ENCODE data around the gene EDNRB.
"Not testable (repeated sequence)": the region's sequence is repeated elsewhere in the genome, so short reads cannot be mapped to it uniquely, and the experiment has no call there.

The EDNRB gene

GRCh38 chr13:77853703-77854102, 64.9 kb downstream of the EDNRB start:
- CTCF ChIA-PET = no interaction called here
- H3K4me3 ChIP-seq (ENCODE audit: control insufficient read depth in 1 of 7, extremely low read depth in 1 of 7, insufficient read depth in 4 of 7, low read depth in 2 of 7, low read length in 6 of 7) = no peak overlapping the region

GRCh38 chr13:77848050-77848449, 70.6 kb downstream of the EDNRB start:
- H3K4me1 ChIP-seq (ENCODE audit: control extremely low read depth in 1 of 4, control insufficient read depth in 4 of 4, insufficient read depth in 4 of 4, low read length in 3 of 4); H3K9me3 ChIP-seq (ENCODE audit: control extremely low read depth in 1 of 5, control insufficient read depth in 4 of 5, insufficient read depth in 2 of 5, low read depth in 1 of 5, low read length in 4 of 5); CTCF ChIA-PET; H3K4me3 ChIP-seq (ENCODE audit: control insufficient read depth in 1 of 7, extremely low read depth in 1 of 7, insufficient read depth in 4 of 7, low read depth in 2 of 7, low read length in 6 of 7); H3K27me3 ChIP-seq (replicated peaks in 2 of 5; ENCODE audit: control insufficient read depth in 4 of 5, insufficient read depth in 5 of 5, low read length in 4 of 5); POLR2A ChIA-PET; H3K36me3 ChIP-seq (ENCODE audit: control insufficient read depth in 4 of 4, insufficient read depth in 4 of 4, low read length in 3 of 4); H3K27ac ChIP-seq (ENCODE audit: insufficient read depth in 1 of 2, low read depth in 1 of 2, low read length in 2 of 2, poor library complexity in 1 of 2, severe bottlenecking in 2 of 2); DNase-seq: not testable (repeated sequence)
- 88% methylated on average over 1 of the region's 4 CpGs for WGBS (ENCODE audit: insufficient coverage)

More at GRCh38 chr13:77853703-77854102, 64.9 kb downstream of the EDNRB start:
- WGBS (ENCODE audit: insufficient coverage) = 75% methylated on average over 4 of the region's 4 CpGs
- Histone ChIP-seq H3K27ac (ENCODE audit: insufficient read depth in 1 of 2, low read depth in 1 of 2, low read length in 2 of 2, poor library complexity in 1 of 2, severe bottlenecking in 2 of 2) (no peak overlapping the region), H3K4me1 (ENCODE audit: control extremely low read depth in 1 of 4, control insufficient read depth in 4 of 4, insufficient read depth in 4 of 4, low read length in 3 of 4) (no peaks in the 10 kb centered on the region), H3K27me3 (replicated peaks in 2 of 5; ENCODE audit: control insufficient read depth in 4 of 5, insufficient read depth in 5 of 5, low read length in 4 of 5) (no peaks in the 10 kb centered on the region), H3K36me3 (ENCODE audit: control insufficient read depth in 4 of 4, insufficient read depth in 4 of 4, low read length in 3 of 4) (no peaks in the 10 kb centered on the region), H3K9me3 (ENCODE audit: control extremely low read depth in 1 of 5, control insufficient read depth in 4 of 5, insufficient read depth in 2 of 5, low read depth in 1 of 5, low read length in 4 of 5) (peaks cover 0 to 2% (median 0%) of the 10 kb centered on the region in 5 experiments)
- no peak for DNase-seq
- POLR2A ChIA-PET = no interaction called here

- CTCF ChIA-PET = no interaction called here
- WGBS (ENCODE audit: insufficient coverage) = no CpG with 5 or more reads among the region's 1 CpG
Observed at GRCh38 chr13:77846173-77846572, 72.5 kb downstream of the EDNRB start.

More at GRCh38 chr13:77846173-77846572, 72.5 kb downstream of the EDNRB start:
- DNase-seq = peak in 1 of 3 donors; percentile 7
- no peaks in the 10 kb centered on the region for H3K27me3 ChIP-seq (replicated peaks in 2 of 5; ENCODE audit: control insufficient read depth in 4 of 5, insufficient read depth in 5 of 5, low read length in 4 of 5)
- POLR2A ChIA-PET = no interaction called here
- H3K9me3 ChIP-seq (ENCODE audit: control extremely low read depth in 1 of 5, control insufficient read depth in 4 of 5, insufficient read depth in 2 of 5, low read depth in 1 of 5, low read length in 4 of 5) = peaks cover 0 to 5% (median 0%) of the 10 kb centered on the region in 5 experiments
- no peak overlapping the region for H3K27ac ChIP-seq (ENCODE audit: insufficient read depth in 1 of 2, low read depth in 1 of 2, low read length in 2 of 2, poor library complexity in 1 of 2, severe bottlenecking in 2 of 2)
- H3K36me3 ChIP-seq (ENCODE audit: control insufficient read depth in 4 of 4, insufficient read depth in 4 of 4, low read length in 3 of 4) = no peaks in the 10 kb centered on the region
- H3K4me3 ChIP-seq (ENCODE audit: control insufficient read depth in 1 of 7, extremely low read depth in 1 of 7, insufficient read depth in 4 of 7, low read depth in 2 of 7, low read length in 6 of 7) = no peak overlapping the region
- no peaks in the 10 kb centered on the region for H3K4me1 ChIP-seq (ENCODE audit: control extremely low read depth in 1 of 4, control insufficient read depth in 4 of 4, insufficient read depth in 4 of 4, low read length in 3 of 4)

Data from common myeloid progenitor, CD34-positive (primary cell).